ENCODE data around the gene TTC38. TPM values are rescaled to one million over a fixed set of nuclear protein-coding genes. Genes with fewer than 3 reads are reported as not detected.

Gene TTC38
- total RNA-seq, 1 experiment from 2014 or later: 31.5 TPM

GRCh38 chr22:46340676-46341075 lies 72.9 kb downstream of the TTC38 start:
- Mint-ChIP-seq H3K27ac (no peak overlapping the region), H3K4me1 (peaks cover 9% of the 10 kb centered on the region in 2 experiments), H3K9me3 (no peaks in the 10 kb centered on the region; a peak in 1 of 5 replicates), H3K36me3 (ENCODE audit: insufficient read depth in 1 of 3, low read depth in 3 of 3) (peaks cover 48 to 88% (median 71%) of the 10 kb centered on the region in 3 experiments), H3K27me3 (ENCODE audit: low read depth) (no peaks in the 10 kb centered on the region), H3K4me3 (no peak overlapping the region)
- Histone ChIP-seq H2AFZ (ENCODE audit: low read length) (no peak overlapping the region), H3T11ph (ENCODE audit: low read length) (no peak overlapping the region), H3K18ac (ENCODE audit: insufficient read length, low read depth, low read length) (no peak overlapping the region), H3K79me1 (ENCODE audit: insufficient read depth, low read depth, low read length, poor library complexity, severe bottlenecking) (peaks cover 5% of the 10 kb centered on the region), H2BK15ac (ENCODE audit: low read depth, low read length) (no peak overlapping the region), H3K4ac (ENCODE audit: low read depth, low read length) (no peak overlapping the region), H2BK20ac (ENCODE audit: low read depth, low read length, poor library complexity, severe bottlenecking) (no peak overlapping the region), H3K4me2 (ENCODE audit: insufficient read depth, insufficient read length, low read length) (no peak overlapping the region), H4K91ac (ENCODE audit: insufficient read length, low read depth, low read length) (no peak overlapping the region), H4K5ac (ENCODE audit: insufficient read length, low read depth, low read length) (no peak overlapping the region), H3K79me2 (ENCODE audit: insufficient read depth, low read length) (peaks cover 3% of the 10 kb centered on the region; the same call in 1 of the 2 replicates), H3K56ac (ENCODE audit: insufficient read length, low read depth, low read length) (no peak overlapping the region), H3K27me3 (ENCODE audit: insufficient read depth, low read length) (no peaks in the 10 kb centered on the region), H4K8ac (replicated peaks; ENCODE audit: insufficient read length, low read depth, low read length) (no peak overlapping the region), H3K4me1 (ENCODE audit: insufficient read depth, low read length) (no peaks in the 10 kb centered on the region; the same call in 1 of the 2 replicates), H2AK5ac (ENCODE audit: insufficient read length, low read length) (no peak overlapping the region), H3K23me2 (ENCODE audit: insufficient read length, low read depth, low read length, poor library complexity, severe bottlenecking) (peaks cover 5% of the 10 kb centered on the region), H2BK12ac (ENCODE audit: insufficient read length, low read depth, low read length) (no peak overlapping the region), H3K9me3 (ENCODE audit: control insufficient read depth, low read depth, low read length) (no peaks in the 10 kb centered on the region), H2BK120ac (ENCODE audit: low read depth, low read length, poor library complexity, severe bottlenecking) (no peak overlapping the region), H3K23ac (ENCODE audit: insufficient read length, low read depth, low read length) (no peak overlapping the region), H4K20me1 (ENCODE audit: control insufficient read depth, insufficient read depth, insufficient read length) (peaks cover 3% of the 10 kb centered on the region), H3K14ac (ENCODE audit: insufficient read depth, low read length) (no peak overlapping the region), H3K9ac (ENCODE audit: extremely low read depth, insufficient read length, low read length) (no peak overlapping the region), H3K27ac (ENCODE audit: insufficient read length, low read depth, low read length) (no peak overlapping the region), H2BK5ac (ENCODE audit: insufficient read length, low read length) (no peak overlapping the region)
- TF ChIP-seq CTCF (conservative IDR thresholded peaks at IDR 0.05): no peak
- WGBS (ENCODE audit: extremely low coverage, insufficient read length, low lambda C conversion rate): no CpG with 5 or more reads among the region's 13 CpGs
- no peak for DNase-seq

Other genes starting within 250 kb of the TTC38 start
- 7.3 and 7.4 TPM in 2 replicates for gene PPARA, start 117.5 kb upstream of the TTC38 start, total RNA-seq (2021)
- gene CDPF1, start 17.7 kb upstream of the TTC38 start, total RNA-seq (2021): 8.1 and 8.5 TPM in 2 replicates
- 0.04 and 0.09 TPM in 2 replicates for gene PKDREJ, start 4.7 kb upstream of the TTC38 start, total RNA-seq (2021)
- gene GTSE1, start 28.9 kb downstream of the TTC38 start, total RNA-seq (2021): 40.6 and 42.6 TPM in 2 replicates
- 82.5 and 86.3 TPM in 2 replicates for gene TRMU, start 67.7 kb downstream of the TTC38 start, total RNA-seq (2021)

Data from H9 (cell line).